ENCODE measurements around the gene CACNA1E. TPM values are rescaled to one million over a fixed set of nuclear protein-coding genes. Genes with fewer than 3 reads are reported as not detected.
A peak's percentile ranks its signal among the peaks of the same experiment; 100 is the strongest.

The CACNA1E gene
- total RNA-seq, 1 experiment from 2014 or later: not detected

GRCh38 chr1:181497870-181498269 is 14.6 kb downstream of the CACNA1E start:
- CTCF ChIA-PET: no interaction called here
- Histone ChIP-seq H3K4me1 (ENCODE audit: insufficient read depth, low read length, poor library complexity, severe bottlenecking) (no peaks in the 10 kb centered on the region), H3K9me3 (ENCODE audit: low read depth, low read length, poor library complexity, severe bottlenecking) (no peaks in the 10 kb centered on the region), H3K27ac (ENCODE audit: low read depth, low read length, poor library complexity, severe bottlenecking) (no peak overlapping the region), H3K4me3 (ENCODE audit: low read depth, low read length, poor library complexity, severe bottlenecking) (no peak overlapping the region), H3K36me3 (ENCODE audit: insufficient read depth, low read length, poor library complexity, severe bottlenecking) (no peaks in the 10 kb centered on the region), H3K27me3 (replicated peaks; ENCODE audit: insufficient read depth, low read depth, low read length, poor library complexity) (peaks cover 58% of the 10 kb centered on the region)
- BruUV-seq (replicated peaks): no TSS peak
- intact Hi-C loops (cut with micrococcal nuclease; ENCODE audit: unreplicated experiment): no loop called here
- POLR2A ChIA-PET (ENCODE audit: low non-redundant PET): no interaction called here
- no peak for DNase-seq (ENCODE audit: low spot score)
- no peak for TF ChIP-seq EZH2 (IDR thresholded peaks at IDR 0.05; ENCODE audit: borderline replicate concordance, low read depth, low read length, poor library complexity, severe bottlenecking)
- 0 out of 2 replicates have a peak, but pooled peaks have one; percentile 12 for TF ChIP-seq CTCF (conservative IDR thresholded peaks at IDR 0.05; ENCODE audit: low read depth, low read length)

GRCh38 chr1:181499825-181500224 is 16.5 kb downstream of the CACNA1E start:
- CTCF ChIA-PET: no interaction called here
- BruUV-seq (replicated peaks): no TSS peak
- Histone ChIP-seq H3K4me1 (ENCODE audit: insufficient read depth, low read length, poor library complexity, severe bottlenecking) (no peaks in the 10 kb centered on the region), H3K27me3 (replicated peaks; ENCODE audit: insufficient read depth, low read depth, low read length, poor library complexity) (peaks cover 41% of the 10 kb centered on the region), H3K4me3 (ENCODE audit: low read depth, low read length, poor library complexity, severe bottlenecking) (no peak overlapping the region), H3K9me3 (ENCODE audit: low read depth, low read length, poor library complexity, severe bottlenecking) (no peaks in the 10 kb centered on the region), H3K27ac (ENCODE audit: low read depth, low read length, poor library complexity, severe bottlenecking) (no peak overlapping the region), H3K36me3 (ENCODE audit: insufficient read depth, low read length, poor library complexity, severe bottlenecking) (no peaks in the 10 kb centered on the region)
- no peak for TF ChIP-seq CTCF (conservative IDR thresholded peaks at IDR 0.05; ENCODE audit: low read depth, low read length)
- intact Hi-C loops (cut with micrococcal nuclease; ENCODE audit: unreplicated experiment): no loop called here
- no peak for DNase-seq (ENCODE audit: low spot score)
- POLR2A ChIA-PET (ENCODE audit: low non-redundant PET): no interaction called here

GRCh38 chr1:181500636-181501035 is 17.3 kb downstream of the CACNA1E start:
- no peaks in the 10 kb centered on the region for H3K4me1 ChIP-seq (ENCODE audit: insufficient read depth, low read length, poor library complexity, severe bottlenecking)
- ChIA-PET CTCF (no interaction called here), POLR2A (ENCODE audit: low non-redundant PET) (no interaction called here)
- TF ChIP-seq CTCF (conservative IDR thresholded peaks at IDR 0.05; ENCODE audit: low read depth, low read length) (no peak), EZH2 (IDR thresholded peaks at IDR 0.05; ENCODE audit: borderline replicate concordance, low read depth, low read length, poor library complexity, severe bottlenecking) (no peak)
- intact Hi-C loops (cut with micrococcal nuclease; ENCODE audit: unreplicated experiment): no loop called here
- H3K27me3 ChIP-seq (replicated peaks; ENCODE audit: insufficient read depth, low read depth, low read length, poor library complexity): peaks cover 41% of the 10 kb centered on the region
- no peaks in the 10 kb centered on the region for H3K36me3 ChIP-seq (ENCODE audit: insufficient read depth, low read length, poor library complexity, severe bottlenecking)
- H3K4me3 ChIP-seq (ENCODE audit: low read depth, low read length, poor library complexity, severe bottlenecking): no peak overlapping the region
- H3K9me3 ChIP-seq (ENCODE audit: low read depth, low read length, poor library complexity, severe bottlenecking): no peaks in the 10 kb centered on the region
- BruUV-seq (replicated peaks): no TSS peak
- H3K27ac ChIP-seq (ENCODE audit: low read depth, low read length, poor library complexity, severe bottlenecking): no peak overlapping the region
- DNase-seq (ENCODE audit: low spot score): no peak
